ENCODE measurements around the gene VOPP1.

DNA sequence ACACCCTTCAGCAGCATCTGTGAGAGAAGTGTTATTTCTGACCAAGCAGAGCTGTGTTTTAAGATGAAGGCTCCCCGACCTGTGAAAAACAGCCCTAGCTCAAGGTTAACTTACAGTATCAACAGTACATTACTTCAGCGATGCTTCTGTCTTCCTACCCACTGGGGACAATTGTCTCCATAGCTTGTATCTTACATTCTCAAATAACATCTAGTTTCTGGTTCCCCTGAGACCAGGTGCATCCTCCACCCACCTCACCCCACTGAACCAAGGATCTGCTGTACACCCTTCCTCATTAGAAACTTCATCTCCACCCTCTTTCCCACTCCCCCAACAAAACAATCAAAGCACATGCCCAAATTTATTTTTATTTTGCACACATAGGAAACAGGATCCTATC is 102.0 kb downstream of the VOPP1 start:
- TF ChIP-seq EZH2 (IDR thresholded peaks at IDR 0.05; ENCODE audit: insufficient read depth, poor library complexity, severe bottlenecking) = no peak
- no peak for TF ChIP-seq EZH2phosphoT487 (IDR thresholded peaks at IDR 0.05; ENCODE audit: insufficient read depth, low read depth)

Measured in GM23248 (cell line).